ENCODE results near the gene E2F3.

DNA sequence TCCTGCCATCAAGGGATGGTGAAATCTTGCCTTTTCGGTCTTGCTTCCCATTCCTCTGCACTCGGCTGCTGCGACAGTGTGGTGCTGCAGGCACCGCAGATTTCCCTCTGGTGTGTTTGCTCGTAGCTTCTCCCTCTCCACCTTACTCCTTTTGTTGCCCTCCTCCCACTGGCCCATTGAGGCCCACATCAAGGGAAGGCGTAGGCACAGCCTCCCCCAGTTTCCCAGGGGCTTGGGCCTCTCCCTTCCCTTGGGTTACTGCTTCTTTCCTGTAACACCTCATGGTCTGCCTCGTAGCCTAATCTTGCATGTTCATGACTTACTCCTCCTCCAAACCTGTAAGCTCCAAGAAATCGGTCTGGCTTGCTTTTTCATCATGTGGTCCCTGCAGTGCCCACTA, 9.9 kb downstream of the E2F3 start:
- TF ChIP-seq, protein P1, sequence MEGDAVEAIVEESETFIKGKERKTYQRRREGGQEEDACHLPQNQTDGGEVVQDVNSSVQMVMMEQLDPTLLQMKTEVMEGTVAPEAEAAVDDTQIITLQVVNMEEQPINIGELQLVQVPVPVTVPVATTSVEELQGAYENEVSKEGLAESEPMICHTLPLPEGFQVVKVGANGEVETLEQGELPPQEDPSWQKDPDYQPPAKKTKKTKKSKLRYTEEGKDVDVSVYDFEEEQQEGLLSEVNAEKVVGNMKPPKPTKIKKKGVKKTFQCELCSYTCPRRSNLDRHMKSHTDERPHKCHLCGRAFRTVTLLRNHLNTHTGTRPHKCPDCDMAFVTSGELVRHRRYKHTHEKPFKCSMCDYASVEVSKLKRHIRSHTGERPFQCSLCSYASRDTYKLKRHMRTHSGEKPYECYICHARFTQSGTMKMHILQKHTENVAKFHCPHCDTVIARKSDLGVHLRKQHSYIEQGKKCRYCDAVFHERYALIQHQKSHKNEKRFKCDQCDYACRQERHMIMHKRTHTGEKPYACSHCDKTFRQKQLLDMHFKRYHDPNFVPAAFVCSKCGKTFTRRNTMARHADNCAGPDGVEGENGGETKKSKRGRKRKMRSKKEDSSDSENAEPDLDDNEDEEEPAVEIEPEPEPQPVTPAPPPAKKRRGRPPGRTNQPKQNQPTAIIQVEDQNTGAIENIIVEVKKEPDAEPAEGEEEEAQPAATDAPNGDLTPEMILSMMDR (IDR thresholded peaks at IDR 0.05 in 2 of 3, conservative IDR thresholded peaks at IDR 0.05 in 1 of 3; ENCODE audit: borderline replicate concordance in 1 of 3, insufficient read depth in 1 of 3, low read depth in 2 of 3, low read length in 2 of 3) = no peak
- no peak for TF ChIP-seq SP1 (IDR thresholded peaks at IDR 0.05; ENCODE audit: low read depth)
- TF ChIP-seq, protein P2, sequence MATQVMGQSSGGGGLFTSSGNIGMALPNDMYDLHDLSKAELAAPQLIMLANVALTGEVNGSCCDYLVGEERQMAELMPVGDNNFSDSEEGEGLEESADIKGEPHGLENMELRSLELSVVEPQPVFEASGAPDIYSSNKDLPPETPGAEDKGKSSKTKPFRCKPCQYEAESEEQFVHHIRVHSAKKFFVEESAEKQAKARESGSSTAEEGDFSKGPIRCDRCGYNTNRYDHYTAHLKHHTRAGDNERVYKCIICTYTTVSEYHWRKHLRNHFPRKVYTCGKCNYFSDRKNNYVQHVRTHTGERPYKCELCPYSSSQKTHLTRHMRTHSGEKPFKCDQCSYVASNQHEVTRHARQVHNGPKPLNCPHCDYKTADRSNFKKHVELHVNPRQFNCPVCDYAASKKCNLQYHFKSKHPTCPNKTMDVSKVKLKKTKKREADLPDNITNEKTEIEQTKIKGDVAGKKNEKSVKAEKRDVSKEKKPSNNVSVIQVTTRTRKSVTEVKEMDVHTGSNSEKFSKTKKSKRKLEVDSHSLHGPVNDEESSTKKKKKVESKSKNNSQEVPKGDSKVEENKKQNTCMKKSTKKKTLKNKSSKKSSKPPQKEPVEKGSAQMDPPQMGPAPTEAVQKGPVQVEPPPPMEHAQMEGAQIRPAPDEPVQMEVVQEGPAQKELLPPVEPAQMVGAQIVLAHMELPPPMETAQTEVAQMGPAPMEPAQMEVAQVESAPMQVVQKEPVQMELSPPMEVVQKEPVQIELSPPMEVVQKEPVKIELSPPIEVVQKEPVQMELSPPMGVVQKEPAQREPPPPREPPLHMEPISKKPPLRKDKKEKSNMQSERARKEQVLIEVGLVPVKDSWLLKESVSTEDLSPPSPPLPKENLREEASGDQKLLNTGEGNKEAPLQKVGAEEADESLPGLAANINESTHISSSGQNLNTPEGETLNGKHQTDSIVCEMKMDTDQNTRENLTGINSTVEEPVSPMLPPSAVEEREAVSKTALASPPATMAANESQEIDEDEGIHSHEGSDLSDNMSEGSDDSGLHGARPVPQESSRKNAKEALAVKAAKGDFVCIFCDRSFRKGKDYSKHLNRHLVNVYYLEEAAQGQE (IDR thresholded peaks at IDR 0.05; ENCODE audit: low read depth) = no peak
- no peak for TF ChIP-seq TCF7L2 (IDR thresholded peaks at IDR 0.05; ENCODE audit: borderline replicate concordance, extremely low read depth, insufficient read depth, insufficient read length)
- TF ChIP-seq POLR2A (IDR thresholded peaks at IDR 0.05; ENCODE audit: borderline replicate concordance, extremely low read depth, insufficient read depth, insufficient read length) = no peak
- TF ChIP-seq CEBPB (IDR thresholded peaks at IDR 0.05; ENCODE audit: low read depth) = no peak
- no peak for TF ChIP-seq SIN3A (IDR thresholded peaks at IDR 0.05; ENCODE audit: low read depth)
- no peak for TF ChIP-seq ELF1 (IDR thresholded peaks at IDR 0.05; ENCODE audit: borderline replicate concordance, low read depth)
- no peak for TF ChIP-seq EZH2 (IDR thresholded peaks at IDR 0.05)
- TF ChIP-seq EZH2phosphoT487 (IDR thresholded peaks at IDR 0.05; ENCODE audit: borderline replicate concordance) = no peak
- TF ChIP-seq ZFX (IDR thresholded peaks at IDR 0.05) = no peak
